BE2C (cell line): Measurements from ENCODE around the gene ZNF554. TPM values are rescaled to one million over a fixed set of nuclear protein-coding genes. Genes with fewer than 3 reads are reported as not detected.

Experiments
- DNase-seq: peaks from one replicate; pipeline ENCODE4 v3.0.0-alpha.2; 2020
- H3K27me3 ChIP-seq: fragments of 250-450 bp; sonication (Bioruptor Pico); 2 replicates; pipeline ENCODE4 v1.5.1; 2020; ENCODE audit warnings: mild to moderate bottlenecking
- H3K36me3 ChIP-seq: fragments of 250-450 bp; sonication (Bioruptor Pico); 2 replicates; pipeline ENCODE4 v1.5.1; 2020; ENCODE audit warnings: mild to moderate bottlenecking
- H3K4me1 ChIP-seq: fragments of 250-450 bp; sonication (Bioruptor Pico); 2 replicates; pipeline ENCODE4 v1.5.1; 2020
- H3K4me3 ChIP-seq: 2 replicates; pipeline ENCODE4 v1.5.1; 2011; ENCODE audit warnings: low read depth, low read length
- H3K9me3 ChIP-seq: fragments of 250-450 bp; sonication (Bioruptor Pico); 2 replicates; pipeline ENCODE4 v1.5.1; 2020
- polyA plus RNA-seq: library from polyadenylated mRNA; unstranded; fragments of >200 nt; gene quantifications from one replicate; pipeline ENCODE4 v1.2.1, GENCODE V29; 2012; ENCODE audit warnings: low read depth, missing spikeins; ENCODE audit not compliant: insufficient read length, insufficient read depth
- TF ChIP-seq, protein P1 (sequence below): IDR thresholded peaks from 2 replicates; pipeline ENCODE4 v1.5.1; 2012; ENCODE audit warnings: mild to moderate bottlenecking, low read depth, low read length

Gene ZNF554
- polyA plus RNA-seq, result 0.80 TPM

DNA sequence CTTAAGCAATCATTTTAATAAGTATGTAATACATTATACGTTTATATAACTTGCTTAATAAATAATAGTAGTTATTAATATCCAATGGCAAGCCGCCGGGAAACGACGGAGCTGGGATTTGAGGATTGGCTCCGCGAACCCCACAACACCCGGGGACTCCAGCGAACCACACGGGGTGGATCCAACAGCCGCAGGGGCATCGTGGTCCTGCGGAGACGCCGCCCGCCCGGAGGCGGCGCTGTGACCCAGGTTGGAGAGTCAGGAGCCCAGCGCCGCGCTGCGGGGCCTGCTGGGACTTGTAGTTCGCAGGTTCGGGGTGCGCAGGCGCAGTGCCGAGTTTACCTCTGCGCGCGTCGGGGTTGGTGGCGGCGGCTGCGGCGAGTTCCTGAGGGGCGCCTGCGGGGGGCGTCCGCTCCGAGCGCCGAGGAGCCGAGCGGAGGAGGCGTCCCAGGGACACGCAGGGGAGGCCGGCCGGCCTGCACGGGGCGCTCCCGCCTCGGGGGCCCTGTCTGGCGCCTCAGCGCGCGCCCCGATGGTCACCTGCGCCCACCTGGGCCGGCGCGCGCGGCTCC lies at the start of gene ZNF554:
TSS of gene ZNF554 (plus strand) at position 329 of the 572 bp plus-strand sequence. CDS start at position 533, 204 bp downstream.
- peak; percentile 99 for DNase-seq
- Histone ChIP-seq H3K36me3 (peaks cover 1% of the 10 kb centered on the region; the same call in 1 of the 2 replicates), H3K27me3 (no peaks in the 10 kb centered on the region), H3K4me3 (peak within 1 kb of the TSS; percentile 71), H3K9me3 (no peaks in the 10 kb centered on the region), H3K4me1 (no peaks in the 10 kb centered on the region)
- TF ChIP-seq, protein P1, sequence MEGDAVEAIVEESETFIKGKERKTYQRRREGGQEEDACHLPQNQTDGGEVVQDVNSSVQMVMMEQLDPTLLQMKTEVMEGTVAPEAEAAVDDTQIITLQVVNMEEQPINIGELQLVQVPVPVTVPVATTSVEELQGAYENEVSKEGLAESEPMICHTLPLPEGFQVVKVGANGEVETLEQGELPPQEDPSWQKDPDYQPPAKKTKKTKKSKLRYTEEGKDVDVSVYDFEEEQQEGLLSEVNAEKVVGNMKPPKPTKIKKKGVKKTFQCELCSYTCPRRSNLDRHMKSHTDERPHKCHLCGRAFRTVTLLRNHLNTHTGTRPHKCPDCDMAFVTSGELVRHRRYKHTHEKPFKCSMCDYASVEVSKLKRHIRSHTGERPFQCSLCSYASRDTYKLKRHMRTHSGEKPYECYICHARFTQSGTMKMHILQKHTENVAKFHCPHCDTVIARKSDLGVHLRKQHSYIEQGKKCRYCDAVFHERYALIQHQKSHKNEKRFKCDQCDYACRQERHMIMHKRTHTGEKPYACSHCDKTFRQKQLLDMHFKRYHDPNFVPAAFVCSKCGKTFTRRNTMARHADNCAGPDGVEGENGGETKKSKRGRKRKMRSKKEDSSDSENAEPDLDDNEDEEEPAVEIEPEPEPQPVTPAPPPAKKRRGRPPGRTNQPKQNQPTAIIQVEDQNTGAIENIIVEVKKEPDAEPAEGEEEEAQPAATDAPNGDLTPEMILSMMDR, result peak; percentile 91

DNA sequence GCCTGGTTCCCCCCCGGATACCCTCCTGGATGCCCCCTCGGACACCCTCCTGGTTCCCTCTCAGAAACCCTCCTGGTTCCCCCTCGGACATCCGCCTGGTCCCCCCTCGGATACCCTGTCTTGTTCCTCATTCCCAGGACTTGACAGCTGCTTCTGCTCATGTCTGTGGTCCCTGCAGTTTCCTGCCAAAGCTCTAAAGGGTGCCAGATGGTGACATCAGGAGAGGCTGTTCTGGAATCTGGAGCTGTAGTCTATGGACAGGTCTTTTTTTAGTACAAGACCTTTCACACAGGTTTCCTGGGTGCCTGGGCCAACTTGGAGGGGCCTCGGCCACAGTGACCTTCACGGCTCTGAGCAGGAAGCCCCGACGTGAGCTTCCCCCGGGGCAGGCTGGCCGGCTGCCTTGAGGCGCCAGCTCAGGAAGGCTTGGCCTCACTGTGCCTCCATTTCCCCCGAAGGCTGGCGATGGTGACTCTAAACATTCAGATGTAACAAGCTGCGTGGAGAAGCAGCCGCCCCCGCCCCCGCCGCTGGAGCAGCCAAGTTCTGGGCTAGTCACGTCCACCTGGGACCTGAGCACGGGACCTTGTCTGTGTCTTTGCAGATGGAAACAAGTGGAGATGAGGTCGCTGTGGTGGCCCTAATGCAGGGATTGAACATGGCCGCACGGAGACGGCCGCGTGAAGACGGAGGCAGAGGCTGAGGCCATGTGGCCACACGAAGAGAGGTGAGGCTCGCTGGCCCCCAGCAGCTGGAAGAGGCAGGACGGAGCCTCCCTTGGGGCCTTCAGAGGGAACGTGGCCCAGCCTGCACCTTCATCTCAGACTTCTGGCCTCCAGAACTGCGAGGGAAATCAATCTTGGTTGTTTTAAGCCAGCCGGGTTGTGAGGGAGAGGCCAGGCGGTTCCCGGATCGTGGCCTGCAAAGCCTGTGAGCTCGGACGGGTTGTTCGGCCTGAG lies 49.3 kb upstream of the ZNF554 start:
- no peak for DNase-seq
- H3K4me1 ChIP-seq, result no peaks in the 10 kb centered on the region
- peaks cover 57% of the 10 kb centered on the region for H3K36me3 ChIP-seq

DNA sequence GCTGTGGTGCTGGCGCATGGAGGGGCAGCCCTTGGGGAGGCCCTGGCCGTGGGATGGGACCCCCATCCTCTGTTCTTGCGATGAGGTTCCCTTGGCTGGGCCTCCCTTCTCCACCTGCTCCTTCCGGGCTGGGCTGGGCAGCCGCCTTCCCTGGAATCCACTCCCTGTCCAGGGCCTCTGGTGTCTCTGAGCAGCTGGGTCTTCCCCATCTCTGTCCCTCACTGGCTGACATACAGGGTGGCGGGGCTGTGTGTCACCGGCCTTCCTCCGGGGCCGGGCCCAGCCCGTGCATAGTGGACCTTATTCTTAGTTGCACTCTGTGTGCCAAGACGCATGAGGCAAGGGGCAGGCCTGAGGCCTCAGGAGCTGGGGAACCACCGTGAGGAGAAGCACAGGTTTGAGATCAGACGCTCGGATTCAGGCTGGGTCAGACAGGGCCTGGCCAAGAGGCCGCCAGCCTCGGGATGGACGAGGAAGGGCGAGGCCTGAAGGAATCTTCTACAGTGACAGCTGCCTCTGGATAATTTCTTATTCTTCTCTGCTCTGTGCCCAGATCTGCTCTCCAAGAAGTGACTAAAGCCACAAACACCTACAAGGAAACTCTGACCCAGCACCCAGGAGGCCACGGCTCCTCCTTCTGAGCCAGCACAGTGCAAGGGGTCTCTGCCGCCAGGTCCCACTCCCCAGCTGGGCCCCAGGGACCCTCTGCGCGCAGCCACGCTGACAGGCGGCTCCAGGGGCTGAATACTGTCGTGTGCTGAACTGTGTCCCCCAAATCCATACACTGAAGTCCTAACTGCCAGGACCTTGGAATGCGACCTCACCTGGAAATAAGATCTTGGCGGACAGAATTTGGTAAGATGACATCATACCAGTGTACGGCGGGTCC lies 47.6 kb upstream of the ZNF554 start:
- TF ChIP-seq, protein P1, result no peak
- Histone ChIP-seq H3K4me1 (no peaks in the 10 kb centered on the region), H3K4me3 (no peak overlapping the region), H3K27me3 (no peaks in the 10 kb centered on the region), H3K36me3 (peaks cover 55% of the 10 kb centered on the region), H3K9me3 (no peaks in the 10 kb centered on the region)
- DNase-seq, result no peak

More for the DNA sequence above, 49.3 kb upstream of the ZNF554 start:
- TF ChIP-seq, protein P1, result no peak
- no peaks in the 10 kb centered on the region for H3K27me3 ChIP-seq
- H3K9me3 ChIP-seq, result no peaks in the 10 kb centered on the region
- H3K4me3 ChIP-seq, result no peak overlapping the region

DNA sequence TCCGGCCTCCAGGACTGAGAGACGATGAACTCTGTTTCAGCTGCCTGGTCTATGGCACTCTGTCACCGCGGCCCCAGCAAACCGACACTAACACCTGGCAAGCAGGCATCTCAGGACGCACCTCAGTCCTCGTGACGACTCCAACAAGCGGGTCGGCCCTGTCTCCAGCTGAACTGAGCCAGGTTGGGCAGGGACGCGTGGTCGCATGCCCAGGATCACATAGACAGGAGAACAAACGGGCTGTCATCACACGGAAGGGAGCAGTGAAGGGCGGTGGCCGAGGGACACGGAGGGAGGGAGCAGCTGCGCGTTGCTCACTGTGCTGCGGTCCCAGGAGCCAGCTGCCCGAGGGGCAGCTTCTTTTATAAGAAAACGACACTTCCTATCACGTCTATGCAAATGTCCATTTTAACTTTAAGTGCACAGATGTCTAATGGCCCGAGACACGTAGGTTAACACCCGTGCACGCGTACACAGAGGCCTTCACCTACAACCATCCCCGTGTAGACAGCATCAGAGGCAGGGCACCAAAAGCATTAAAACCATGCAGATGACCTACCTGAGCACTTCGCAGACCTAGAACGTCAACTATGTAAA lies 45.5 kb upstream of the ZNF554 start:
- H3K27me3 ChIP-seq, result no peaks in the 10 kb centered on the region
- H3K36me3 ChIP-seq, result peaks cover 47% of the 10 kb centered on the region
- no peaks in the 10 kb centered on the region for H3K9me3 ChIP-seq
- TF ChIP-seq, protein P1, result no peak
- no peak overlapping the region for H3K4me3 ChIP-seq
- no peaks in the 10 kb centered on the region for H3K4me1 ChIP-seq
- no peak for DNase-seq

- Histone ChIP-seq H3K9me3 (no peaks in the 10 kb centered on the region), H3K36me3 (peaks cover 45% of the 10 kb centered on the region), H3K4me1 (no peaks in the 10 kb centered on the region), H3K27me3 (no peaks in the 10 kb centered on the region), H3K4me3 (no peak overlapping the region)
- DNase-seq, result no peak
- TF ChIP-seq, protein P1, result no peak
Observed at GRCh38 chr19:2774953-2775555, 44.6 kb upstream of the ZNF554 start.
